Esophagus squamous epithelium (tissue), 4 donors: ENCODE results near the gene LRIG1.

Source experiments
- CTCF ChIP-seq, 6 experiments: fragments of 450-650 bp in 4 of 6; fragments of 200-600 bp in 2 of 6; sonication (generic) in 2 of 6; IDR thresholded peaks; one replicate each; pipeline ENCODE4 v1.5.1; 2016 to 2019; ENCODE audit warnings: antibody characterized with exemption in 6 of 6, mild to moderate bottlenecking in 4 of 6, moderate library complexity in 4 of 6
- POLR2A ChIP-seq, 4 donors: fragments of 450-650 bp; IDR thresholded peaks; one replicate each; pipeline ENCODE4 v1.6.1; 2017; ENCODE audit warnings: antibody characterized with exemption in 4 of 4, mild to moderate bottlenecking in 4 of 4, moderate library complexity in 3 of 4

DNA sequence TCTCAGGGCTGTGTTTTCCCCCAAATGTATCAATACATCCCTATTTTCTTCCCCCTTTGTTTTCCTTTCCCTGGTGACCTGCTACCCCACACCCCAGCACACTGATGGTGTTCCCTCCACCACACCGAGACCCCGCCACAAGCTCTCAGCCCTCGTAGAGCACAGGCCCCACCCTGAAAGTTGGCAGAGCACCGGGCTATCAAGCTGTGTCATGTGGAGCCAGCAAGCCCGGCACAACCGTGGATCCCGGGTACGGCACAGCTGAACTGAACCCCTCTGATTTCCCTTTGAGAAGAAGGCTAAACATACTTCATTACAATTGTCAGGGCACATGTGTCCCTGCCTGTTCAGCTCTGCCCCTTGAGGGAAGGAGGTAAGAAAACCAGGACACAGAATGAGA, 69.9 kb downstream of the LRIG1 start:
- TF ChIP-seq POLR2A (IDR thresholded peaks at IDR 0.05) (no peak), CTCF (IDR thresholded peaks at IDR 0.05) (no peak)
